ENCODE measurements around the gene C12orf75.

C12orf75 gene

DNA sequence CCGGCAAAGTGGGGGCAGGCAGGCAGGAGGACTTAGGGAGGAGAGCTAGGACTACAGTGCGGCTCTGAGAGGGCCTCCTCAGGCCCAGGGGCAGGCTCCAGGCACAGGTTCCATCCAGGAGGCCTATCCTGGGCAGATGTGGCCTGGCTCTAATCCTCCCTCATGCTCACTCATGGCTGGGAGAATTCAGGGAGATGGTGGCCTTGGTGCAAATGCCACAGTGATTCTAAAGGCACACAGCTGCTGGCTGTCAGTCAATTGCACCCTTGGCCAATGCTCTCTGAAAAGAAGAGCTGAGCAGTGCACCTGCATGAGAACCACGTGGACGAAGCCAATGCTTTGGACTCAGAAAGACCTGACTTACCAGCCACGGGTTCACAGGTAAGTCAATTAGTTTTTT, 89.6 kb downstream of the C12orf75 start:
- DNase-seq = no peak

GRCh38 chr12:105420659-105421240, 90.3 kb downstream of the C12orf75 start:
- DNase-seq = peak; percentile 64
